GM23248 (cell line): Measurements from ENCODE around the gene BPIFB3. TPM values are rescaled to one million over a fixed set of nuclear protein-coding genes. Genes with fewer than 3 reads are reported as not detected.

ENCODE experiments used
- DNase-seq: peaks from one replicate; pipeline ENCODE4 v3.0.0-alpha.2; 2015
- H2AFZ ChIP-seq: fragments of 200-600 bp; sonication (generic); 2 replicates; pipeline ENCODE4 v1.6.1; 2016; ENCODE audit warnings: antibody characterized with exemption
- H3F3A ChIP-seq: fragments of 200-600 bp; sonication (generic); 2 replicates; pipeline ENCODE4 v1.6.1; 2016; ENCODE audit warnings: mild to moderate bottlenecking, antibody characterized with exemption, mixed run types; ENCODE audit not compliant: insufficient read depth
- H3K27ac ChIP-seq: fragments of 200-600 bp; sonication (generic); 2 replicates; pipeline ENCODE4 v1.5.1; 2016; ENCODE audit warnings: mild to moderate bottlenecking
- H3K27me3 ChIP-seq: fragments of 200-600 bp; sonication (generic); replicated peaks from 2 replicates; pipeline ENCODE4 v1.6.1; 2016; ENCODE audit warnings: mild to moderate bottlenecking; ENCODE audit not compliant: insufficient read depth
- H3K36me3 ChIP-seq: fragments of 200-600 bp; sonication (generic); 2 replicates; pipeline ENCODE4 v1.6.1; 2016; ENCODE audit warnings: low read depth, mild to moderate bottlenecking
- H3K4me1 ChIP-seq: fragments of 200-600 bp; sonication (generic); 2 replicates; pipeline ENCODE4 v1.6.1; 2016; ENCODE audit warnings: mild to moderate bottlenecking; ENCODE audit not compliant: insufficient read depth
- H3K4me2 ChIP-seq: fragments of 200-600 bp; sonication (generic); one replicate; pipeline ENCODE4 v1.6.1; 2016; ENCODE audit warnings: mild to moderate bottlenecking; ENCODE audit not compliant: unreplicated experiment
- H3K4me3 ChIP-seq: fragments of 200-600 bp; sonication (generic); 2 replicates; pipeline ENCODE4 v1.5.1; 2016; ENCODE audit warnings: mild to moderate bottlenecking
- H3K79me2 ChIP-seq: fragments of 200-600 bp; sonication (generic); 2 replicates; pipeline ENCODE4 v1.6.1; 2016; ENCODE audit warnings: mild to moderate bottlenecking; ENCODE audit not compliant: insufficient read depth
- H3K9ac ChIP-seq: fragments of 200-600 bp; sonication (generic); 2 replicates; pipeline ENCODE4 v1.6.1; 2016; ENCODE audit warnings: mild to moderate bottlenecking
- H3K9me2 ChIP-seq: fragments of 200-600 bp; sonication (generic); 2 replicates; pipeline ENCODE4 v1.6.1; 2016; ENCODE audit warnings: mixed run types, mild to moderate bottlenecking, moderate library complexity; ENCODE audit not compliant: insufficient read depth
- H3K9me3 ChIP-seq: fragments of 200-600 bp; sonication (generic); one replicate; pipeline ENCODE4 v1.6.1; 2017; ENCODE audit warnings: low read depth
- H4K20me1 ChIP-seq: fragments of 200-600 bp; sonication (generic); 2 replicates; pipeline ENCODE4 v1.6.0; 2016; ENCODE audit not compliant: insufficient read depth
- EZH2 ChIP-seq: fragments of 200-600 bp; sonication (generic); IDR thresholded peaks from 2 replicates; pipeline ENCODE4 v1.6.1; 2018; ENCODE audit warnings: antibody characterized with exemption, mild to moderate bottlenecking; ENCODE audit not compliant: insufficient read depth, poor library complexity, severe bottlenecking
- EZH2phosphoT487 ChIP-seq: fragments of 200-600 bp; sonication (generic); IDR thresholded peaks from 2 replicates; pipeline ENCODE4 v1.6.1; 2018; ENCODE audit warnings: antibody characterized with exemption, moderate library complexity, mild to moderate bottlenecking, low read depth; ENCODE audit not compliant: insufficient read depth
- WGBS, 2 experiments: methylation state at CpG; one replicate each; pipeline ENCODE4 v1.1.6; 2015 to 2017; ENCODE audit warnings: low lambda C conversion rate in 2 of 2, low coverage in 1 of 2; ENCODE audit errors: missing lambda C conversion rate in 2 of 2; 5-methylcytosine and 5-hydroxymethylcytosine counted together
- in situ Hi-C: fragments of 300-500 bp; cut with MboI; formaldehyde crosslinking; loops from 2 replicates; pipeline ENCODE4 v1.15.0; 2020
- polyA plus RNA-seq: library from polyadenylated mRNA; unstranded; fragments of >200 nt; fragmentation: Nextera tagmentation; extraction: Ambion mirVana; gene quantifications from 2 replicates; pipeline ENCODE4 v1.2.1, GENCODE V29; 2016
- total RNA-seq: library from RNA; depleted of rRNA; stranded (reverse); fragments of >200 nt; shearing (Covaris generic); gene quantifications from 2 replicates; pipeline ENCODE4 v1.2.3, GENCODE V29; 2014

Gene BPIFB3
- total and polyA plus RNA-seq, 2 experiments from 2014 or later, result not detected

DNA sequence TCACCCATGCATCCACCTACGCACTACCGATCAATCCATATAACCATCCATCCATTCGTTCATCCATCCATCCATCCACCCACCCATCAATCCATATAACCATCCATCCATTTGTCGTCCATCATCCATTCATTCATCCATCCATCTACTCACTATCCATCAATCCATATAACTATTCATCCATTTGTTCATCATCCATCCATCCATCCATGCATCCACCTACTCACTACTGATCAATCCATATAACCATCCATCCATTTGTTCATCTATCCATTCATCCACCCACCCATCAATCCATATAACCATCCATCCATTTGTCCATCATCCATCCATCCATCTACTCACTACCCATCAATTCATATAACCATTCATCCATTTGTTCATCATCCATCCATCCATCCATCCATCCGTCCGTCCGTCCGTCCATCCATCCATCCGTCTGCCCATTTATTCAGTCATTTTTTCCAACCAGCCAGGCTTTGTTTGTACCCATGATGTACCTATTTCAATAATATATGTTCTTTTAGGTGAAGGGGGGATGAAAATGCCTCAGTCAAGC, 28.3 kb upstream of the BPIFB3 start:
- TF ChIP-seq EZH2phosphoT487 (no peak), EZH2 (no peak)
- Histone ChIP-seq H3K9me3 (no peaks in the 10 kb centered on the region), H3K9ac (no peak overlapping the region), H3K27ac (no peak overlapping the region), H4K20me1 (no peaks in the 10 kb centered on the region), H3K27me3 (no peaks in the 10 kb centered on the region), H2AFZ (no peak overlapping the region), H3K36me3 (no peaks in the 10 kb centered on the region), H3F3A (no peaks in the 10 kb centered on the region), H3K4me2 (no peak overlapping the region), H3K4me3 (no peak overlapping the region), H3K79me2 (no peaks in the 10 kb centered on the region), H3K9me2 (no peaks in the 10 kb centered on the region), H3K4me1 (no peaks in the 10 kb centered on the region)
- in situ Hi-C loops, result no loop called here
- WGBS, 2 experiments, result 52 to 58% methylated on average over 9 of the region's 9 CpGs
- no peak for DNase-seq

DNA sequence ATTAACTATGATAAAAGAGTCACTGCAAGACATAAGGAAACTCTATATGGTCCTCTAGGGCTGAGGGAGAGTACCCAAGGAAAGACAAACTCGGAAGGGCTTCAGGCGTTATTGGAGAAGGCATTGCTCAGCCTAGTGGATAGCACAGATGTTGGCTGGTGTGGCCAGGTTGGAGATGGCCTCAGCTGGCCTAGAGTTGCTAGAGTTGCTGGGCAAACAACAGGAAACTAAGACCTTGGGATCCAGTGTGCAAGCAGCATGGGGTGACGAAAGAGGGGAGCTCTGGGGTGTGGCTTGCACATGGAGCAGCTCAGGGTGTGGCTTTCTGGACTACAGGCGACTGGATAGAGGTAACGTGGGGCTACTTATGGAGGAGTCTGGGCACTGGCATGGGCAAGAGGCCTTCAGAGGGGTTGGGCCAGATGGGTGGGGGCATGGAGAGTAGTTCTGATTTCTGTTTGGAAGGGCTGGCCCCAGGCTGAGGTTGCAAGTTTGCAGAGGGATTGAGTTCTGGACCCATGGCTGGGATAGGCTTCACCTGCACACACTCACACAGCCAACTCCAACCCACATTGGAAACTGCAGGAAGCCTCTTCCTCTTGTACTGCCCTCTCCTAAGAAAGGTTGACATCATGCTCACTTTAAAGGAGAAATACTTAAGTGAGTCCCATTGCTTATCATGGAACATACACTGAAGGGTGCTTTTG, 27.5 kb upstream of the BPIFB3 start:
- 26% methylated on average over 5 of the region's 5 CpGs for WGBS, 2 experiments
- H3K4me2 ChIP-seq, result no peak overlapping the region
- no peaks in the 10 kb centered on the region for H3K9me3 ChIP-seq
- no peak for DNase-seq
- H3K4me3 ChIP-seq, result no peak overlapping the region
- H3K9me2 ChIP-seq, result no peaks in the 10 kb centered on the region
- no peak overlapping the region for H3K27ac ChIP-seq
- H3F3A ChIP-seq, result no peaks in the 10 kb centered on the region
- H3K9ac ChIP-seq, result no peak overlapping the region
- no peaks in the 10 kb centered on the region for H3K36me3 ChIP-seq
- H2AFZ ChIP-seq, result no peak overlapping the region
- in situ Hi-C loops, result no loop called here
- TF ChIP-seq EZH2phosphoT487 (no peak), EZH2 (no peak)
- H3K4me1 ChIP-seq, result no peaks in the 10 kb centered on the region
- H3K79me2 ChIP-seq, result no peaks in the 10 kb centered on the region
- no peaks in the 10 kb centered on the region for H4K20me1 ChIP-seq
- no peaks in the 10 kb centered on the region for H3K27me3 ChIP-seq

DNA sequence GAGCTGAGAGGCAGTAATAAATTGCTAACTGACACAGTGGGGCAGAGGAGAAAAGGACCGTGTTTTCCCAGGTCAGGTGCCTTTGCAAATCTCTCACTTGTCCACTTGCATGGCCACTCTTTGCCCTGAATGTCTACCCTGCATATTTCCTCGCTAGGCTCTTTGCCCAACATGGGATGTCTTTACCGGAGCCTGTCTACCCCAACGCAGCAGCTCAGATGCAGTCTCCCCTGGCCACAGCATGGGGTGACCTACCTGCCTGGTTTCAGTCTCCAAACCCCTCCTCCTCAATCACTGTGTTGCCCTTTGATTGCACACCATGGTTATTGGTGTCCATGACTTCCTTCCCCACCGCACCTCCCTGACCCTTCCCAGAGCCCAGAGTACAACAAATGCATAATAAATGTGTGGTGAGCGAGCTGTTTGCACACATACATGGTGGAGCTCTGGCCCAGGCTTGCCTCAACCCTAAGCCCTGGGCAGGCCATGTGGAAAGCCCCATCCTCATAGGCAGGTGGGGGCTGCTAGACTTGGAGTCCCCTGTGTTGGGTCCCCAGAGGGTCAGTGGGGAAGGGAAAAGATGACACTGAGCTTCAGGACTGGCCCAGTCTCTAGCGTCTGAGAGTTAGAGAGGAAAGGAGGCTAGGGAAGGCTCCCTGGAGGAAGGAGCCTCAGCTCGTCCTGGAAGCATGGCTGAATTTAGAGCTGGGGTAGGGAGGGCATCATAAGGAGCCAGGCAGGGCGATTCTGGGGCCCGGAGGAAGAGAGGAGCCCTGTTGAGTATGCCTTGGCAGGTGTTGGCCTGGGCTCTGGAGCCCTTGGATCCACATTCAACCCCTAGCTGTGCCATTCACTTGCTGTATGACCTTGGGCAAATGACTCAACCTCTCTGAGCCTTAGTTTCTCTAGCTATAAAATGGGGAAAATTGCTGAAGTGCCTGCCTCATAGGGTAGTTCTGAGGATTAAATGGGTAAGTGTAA, 26.6 kb upstream of the BPIFB3 start:
- Histone ChIP-seq H3K79me2 (no peaks in the 10 kb centered on the region), H3K36me3 (no peaks in the 10 kb centered on the region), H3K4me3 (no peak overlapping the region), H2AFZ (no peak overlapping the region), H3K27me3 (no peaks in the 10 kb centered on the region; the same call in 1 of the 2 replicates), H3K9me2 (no peaks in the 10 kb centered on the region), H3F3A (no peaks in the 10 kb centered on the region), H3K9ac (no peak overlapping the region), H3K4me2 (no peak overlapping the region), H3K4me1 (no peaks in the 10 kb centered on the region), H3K9me3 (no peaks in the 10 kb centered on the region), H3K27ac (no peak overlapping the region), H4K20me1 (no peaks in the 10 kb centered on the region)
- TF ChIP-seq EZH2 (no peak), EZH2phosphoT487 (no peak)
- in situ Hi-C loops, result no loop called here
- WGBS, 2 experiments, result 23 to 25% methylated on average over 10 of the region's 10 CpGs
- DNase-seq, result no peak

DNA sequence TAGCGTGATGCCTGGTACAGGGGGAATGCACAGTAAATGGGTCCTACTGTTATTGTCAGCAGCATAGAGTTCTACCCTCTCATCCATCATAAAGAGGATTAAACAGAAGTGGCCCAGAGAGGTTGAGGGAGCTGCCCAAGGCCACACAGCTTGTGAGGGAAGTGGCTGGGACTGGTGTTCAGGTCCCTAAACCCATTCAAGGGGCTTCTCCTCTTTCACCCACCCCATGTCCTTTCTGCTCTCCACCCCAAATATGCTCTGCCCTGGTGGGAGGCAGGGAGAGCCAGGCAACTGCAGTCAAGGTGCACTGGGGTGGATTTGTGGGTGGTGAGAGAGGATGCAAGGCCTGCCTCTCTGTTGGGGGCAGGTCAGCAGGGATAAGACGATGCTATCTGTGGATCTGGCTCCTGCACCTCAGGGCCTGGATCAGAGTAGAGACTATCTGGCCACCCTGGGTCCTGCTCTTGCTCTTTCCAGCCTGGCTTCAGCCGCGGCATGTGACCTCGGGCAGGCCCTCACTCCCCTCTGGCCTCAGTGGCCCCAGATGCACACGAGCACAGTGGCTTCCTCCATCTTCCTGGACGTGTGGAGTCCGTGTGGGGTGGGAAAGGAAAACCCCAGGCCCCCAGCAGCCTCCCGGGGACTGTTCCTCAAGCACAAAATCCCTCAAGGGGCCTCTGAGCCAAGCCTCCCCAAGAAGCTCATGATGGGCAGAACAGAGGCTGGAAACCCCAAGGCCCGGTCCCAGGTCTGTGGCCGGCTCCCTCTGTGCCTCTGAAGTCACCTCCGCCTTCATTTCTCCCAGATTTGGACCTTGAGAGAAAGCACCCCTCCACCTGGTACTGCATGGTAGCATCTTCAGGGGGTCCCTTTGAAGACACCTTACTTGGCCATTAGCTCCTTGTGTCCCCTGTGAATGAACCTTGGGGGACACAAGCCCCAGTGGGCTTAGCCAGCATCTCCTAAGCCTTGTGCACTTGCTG, 25.6 kb upstream of the BPIFB3 start:
- in situ Hi-C loops, result no loop called here
- 30 to 33% methylated on average over 12 of the region's 12 CpGs for WGBS, 2 experiments
- no peak for TF ChIP-seq EZH2
- TF ChIP-seq EZH2phosphoT487, result no peak

More for the DNA sequence above, 25.6 kb upstream of the BPIFB3 start:
- Histone ChIP-seq H3K27me3 (no peaks in the 10 kb centered on the region; the same call in 1 of the 2 replicates), H3K9me2 (no peaks in the 10 kb centered on the region), H3K4me3 (no peak overlapping the region), H4K20me1 (no peaks in the 10 kb centered on the region), H3K9me3 (no peaks in the 10 kb centered on the region), H3F3A (no peaks in the 10 kb centered on the region), H3K36me3 (no peaks in the 10 kb centered on the region), H2AFZ (no peak overlapping the region), H3K27ac (no peak overlapping the region), H3K4me1 (no peaks in the 10 kb centered on the region), H3K4me2 (no peak overlapping the region), H3K9ac (no peak overlapping the region), H3K79me2 (no peaks in the 10 kb centered on the region)
- no peak for DNase-seq
